Stimulated activated CD4-positive, alpha-beta T cell treated with anti-CD3 and anti-CD28 coated beads, Interleukin-4, amount 100 ng/mL, for 1 hour (primary cell): Measurements from ENCODE around the gene C17orf100.
A peak's percentile ranks its signal among the peaks of the same experiment; 100 is the strongest.
"Not testable (repeated sequence)": the region's sequence is repeated elsewhere in the genome, so short reads cannot be mapped to it uniquely, and the experiment has no call there.

Source experiments
- DNase-seq: peaks from one replicate; pipeline ENCODE4 v3.0.0-alpha.2; 2020

Gene C17orf100

GRCh38 chr17:6641247-6641863 lies 10.2 kb upstream of the C17orf100 start:
- DNase-seq: no peak

- no peak for DNase-seq
Measured at GRCh38 chr17:6642592-6642991, 9.0 kb upstream of the C17orf100 start.

GRCh38 chr17:6643451-6644125 lies 8.0 kb upstream of the C17orf100 start:
- DNase-seq: no peak

- no peak for DNase-seq
Measured at GRCh38 chr17:6648181-6648580, 3.4 kb upstream of the C17orf100 start.

- peak; percentile 41 for DNase-seq
Measured at GRCh38 chr17:6651919-6652452, 424 bp downstream of the C17orf100 start.

- DNase-seq: no peak
Measured at GRCh38 chr17:6654841-6655731, 3.5 kb downstream of the C17orf100 start.

- DNase-seq: not testable (repeated sequence)
Measured at GRCh38 chr17:6655732-6656361, 4.3 kb downstream of the C17orf100 start.

- DNase-seq: peak; percentile 64
Measured at GRCh38 chr17:6656797-6657632, 5.5 kb downstream of the C17orf100 start.

- DNase-seq: no peak
Measured at GRCh38 chr17:6657633-6658287, 6.2 kb downstream of the C17orf100 start.

- DNase-seq: not testable (repeated sequence)
Measured at GRCh38 chr17:6658411-6658810, 6.8 kb downstream of the C17orf100 start.

- DNase-seq: no peak
Measured at GRCh38 chr17:6660101-6660500, 8.5 kb downstream of the C17orf100 start.

- DNase-seq: no peak
Measured at GRCh38 chr17:6660805-6661463, 9.4 kb downstream of the C17orf100 start.

- DNase-seq: no peak
Measured at GRCh38 chr17:6661464-6661848, 9.9 kb downstream of the C17orf100 start.

GRCh38 chr17:6663200-6663599 lies 11.6 kb downstream of the C17orf100 start:
- DNase-seq: not testable (repeated sequence)

GRCh38 chr17:6666077-6666521 lies 14.5 kb downstream of the C17orf100 start:
- DNase-seq: peak; percentile 35

- DNase-seq: no peak
Measured at GRCh38 chr17:6666557-6666956, 15.0 kb downstream of the C17orf100 start.

GRCh38 chr17:6667516-6667915 lies 16.0 kb downstream of the C17orf100 start:
- no peak for DNase-seq

GRCh38 chr17:6668219-6668618 lies 16.7 kb downstream of the C17orf100 start:
- no peak for DNase-seq

- no peak for DNase-seq
Measured at GRCh38 chr17:6668727-6669425, 17.3 kb downstream of the C17orf100 start.
